Smooth muscle cell (in vitro differentiated cells): ENCODE results near the gene ETS2. TPM values are rescaled to one million over a fixed set of nuclear protein-coding genes. Genes with fewer than 3 reads are reported as not detected.

Experiments used
- DNase-seq: peaks from one replicate; lab custom pipeline; 2025; ENCODE audit not compliant: unreplicated experiment; lab: John Stamatoyannopoulos, UW
- H2AFZ ChIP-seq: fragments of 200-600 bp; sonication (generic); 2 replicates; pipeline ENCODE4 v1.6.0; 2016; ENCODE audit warnings: antibody characterized with exemption, low read depth, mild to moderate bottlenecking
- H3F3A ChIP-seq: fragments of 200-600 bp; sonication (generic); 2 replicates; pipeline ENCODE4 v1.6.0; 2017; ENCODE audit warnings: antibody characterized with exemption, low read depth
- H3K27ac ChIP-seq: fragments of 200-600 bp; sonication (generic); 2 replicates; pipeline ENCODE4 v1.5.1; 2016; ENCODE audit warnings: low read depth, mild to moderate bottlenecking
- H3K27me3 ChIP-seq: fragments of 200-600 bp; sonication (generic); 2 replicates; pipeline ENCODE4 v1.6.1; 2016; ENCODE audit warnings: low read depth, mild to moderate bottlenecking
- H3K36me3 ChIP-seq: fragments of 200-600 bp; sonication (generic); 2 replicates; pipeline ENCODE4 v1.5.1; 2016; ENCODE audit warnings: low read depth
- H3K4me1 ChIP-seq: fragments of 200-600 bp; sonication (generic); 2 replicates; pipeline ENCODE4 v1.5.1; 2016; ENCODE audit warnings: low read depth
- H3K4me2 ChIP-seq: fragments of 200-600 bp; sonication (generic); 2 replicates; pipeline ENCODE4 v1.6.0; 2016; ENCODE audit warnings: mild to moderate bottlenecking
- H3K4me3 ChIP-seq: fragments of 200-600 bp; sonication (generic); 2 replicates; pipeline ENCODE4 v1.5.1; 2016; ENCODE audit warnings: mild to moderate bottlenecking
- H3K79me2 ChIP-seq: fragments of 200-600 bp; sonication (generic); 2 replicates; pipeline ENCODE4 v1.6.0; 2016; ENCODE audit warnings: low read depth, mild to moderate bottlenecking
- H3K9ac ChIP-seq: fragments of 200-600 bp; sonication (generic); 2 replicates; pipeline ENCODE4 v1.6.0; 2016; ENCODE audit warnings: low read depth
- H3K9me3 ChIP-seq: fragments of 200-600 bp; sonication (generic); replicated peaks from 2 replicates; pipeline ENCODE4 v1.5.1; 2016; ENCODE audit warnings: low read depth
- H4K20me1 ChIP-seq: fragments of 200-600 bp; sonication (generic); 2 replicates; pipeline ENCODE4 v1.6.0; 2016; ENCODE audit warnings: low read depth
- WGBS: methylation state at CpG from one replicate; pipeline ENCODE4 v1.1.7; 2016; ENCODE audit warnings: low lambda C conversion rate; 5-methylcytosine and 5-hydroxymethylcytosine counted together
- polyA plus RNA-seq: library from polyadenylated mRNA; unstranded; fragments of >200 nt; fragmentation: Nextera tagmentation; extraction: Ambion mirVana; gene quantifications from 2 replicates; pipeline ENCODE4 v1.2.1, GENCODE V29; 2016
- total RNA-seq: library from RNA; depleted of rRNA; stranded (reverse); fragments of >200 nt; gene quantifications from 2 replicates; pipeline ENCODE4 v1.2.3, GENCODE V29; 2014
- TF ChIP-seq, protein P1 (sequence below): fragments of 200-600 bp; sonication (generic); IDR thresholded peaks from 2 replicates; pipeline ENCODE4 v1.5.1; 2017; ENCODE audit warnings: borderline replicate concordance, mild to moderate bottlenecking, antibody characterized with exemption; ENCODE audit not compliant: insufficient read depth, poor library complexity, severe bottlenecking

The ETS2 gene
- total and polyA plus RNA-seq, 2 experiments from 2014 or later: 65.9 to 77.7 TPM

DNA sequence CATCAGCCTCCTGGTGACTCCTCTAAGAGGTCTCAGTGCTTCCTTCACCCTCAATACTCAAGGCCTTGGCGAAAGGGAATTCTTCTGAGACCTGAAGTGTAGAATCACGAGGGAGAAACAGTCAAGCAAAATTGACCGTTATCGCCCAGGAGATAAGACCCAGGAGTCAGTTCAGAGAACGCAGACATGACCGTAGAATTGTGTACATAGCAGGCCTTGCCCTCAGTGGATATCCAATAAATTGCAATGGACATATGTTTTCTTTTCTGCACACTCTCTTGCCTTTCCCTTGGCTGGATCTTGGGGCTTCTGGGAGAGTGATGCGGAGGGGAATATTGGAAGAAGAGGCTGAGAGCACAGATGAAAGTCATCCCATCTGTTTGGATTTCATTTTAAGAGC, 15.7 kb upstream of the ETS2 start:
- H4K20me1 ChIP-seq: no peaks in the 10 kb centered on the region
- H3K36me3 ChIP-seq: no peaks in the 10 kb centered on the region
- H3K4me1 ChIP-seq: no peaks in the 10 kb centered on the region
- H3F3A ChIP-seq: peaks cover 5% of the 10 kb centered on the region
- TF ChIP-seq, protein P1, sequence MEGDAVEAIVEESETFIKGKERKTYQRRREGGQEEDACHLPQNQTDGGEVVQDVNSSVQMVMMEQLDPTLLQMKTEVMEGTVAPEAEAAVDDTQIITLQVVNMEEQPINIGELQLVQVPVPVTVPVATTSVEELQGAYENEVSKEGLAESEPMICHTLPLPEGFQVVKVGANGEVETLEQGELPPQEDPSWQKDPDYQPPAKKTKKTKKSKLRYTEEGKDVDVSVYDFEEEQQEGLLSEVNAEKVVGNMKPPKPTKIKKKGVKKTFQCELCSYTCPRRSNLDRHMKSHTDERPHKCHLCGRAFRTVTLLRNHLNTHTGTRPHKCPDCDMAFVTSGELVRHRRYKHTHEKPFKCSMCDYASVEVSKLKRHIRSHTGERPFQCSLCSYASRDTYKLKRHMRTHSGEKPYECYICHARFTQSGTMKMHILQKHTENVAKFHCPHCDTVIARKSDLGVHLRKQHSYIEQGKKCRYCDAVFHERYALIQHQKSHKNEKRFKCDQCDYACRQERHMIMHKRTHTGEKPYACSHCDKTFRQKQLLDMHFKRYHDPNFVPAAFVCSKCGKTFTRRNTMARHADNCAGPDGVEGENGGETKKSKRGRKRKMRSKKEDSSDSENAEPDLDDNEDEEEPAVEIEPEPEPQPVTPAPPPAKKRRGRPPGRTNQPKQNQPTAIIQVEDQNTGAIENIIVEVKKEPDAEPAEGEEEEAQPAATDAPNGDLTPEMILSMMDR: no peak
- no peaks in the 10 kb centered on the region for H3K9me3 ChIP-seq
- no peak overlapping the region for H3K9ac ChIP-seq
- no peaks in the 10 kb centered on the region for H3K79me2 ChIP-seq
- no peak overlapping the region for H3K27ac ChIP-seq
- 77% methylated on average over 7 of the region's 7 CpGs for WGBS
- H3K4me2 ChIP-seq: no peak overlapping the region
- no peak overlapping the region for H2AFZ ChIP-seq
- H3K4me3 ChIP-seq: no peak overlapping the region
- no peaks in the 10 kb centered on the region for H3K27me3 ChIP-seq
- DNase-seq: no peak

DNA sequence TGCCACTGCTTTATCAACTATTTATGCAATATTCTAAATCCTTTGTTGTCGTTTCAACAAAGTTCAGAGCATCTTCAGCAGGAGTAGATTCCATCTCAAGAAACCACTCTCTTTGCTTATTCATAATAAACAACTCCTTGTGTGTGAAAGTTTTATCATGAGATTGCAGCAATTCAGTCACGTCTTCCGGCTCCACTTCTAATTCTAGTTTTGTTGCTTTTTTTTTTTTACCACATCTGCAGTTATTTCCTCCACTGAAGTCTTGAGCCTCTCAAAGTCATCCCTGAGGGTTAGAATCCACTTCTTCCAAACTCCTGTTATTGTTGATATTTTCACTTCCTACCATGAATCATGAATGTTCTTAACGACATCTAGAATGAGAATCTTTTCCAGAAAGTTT, 14.8 kb upstream of the ETS2 start:
- H3K36me3 ChIP-seq: no peaks in the 10 kb centered on the region
- H3K4me2 ChIP-seq: no peak overlapping the region
- TF ChIP-seq, protein P1: no peak
- H3K4me1 ChIP-seq: no peaks in the 10 kb centered on the region
- no peaks in the 10 kb centered on the region for H3K79me2 ChIP-seq
- no peaks in the 10 kb centered on the region for H4K20me1 ChIP-seq
- no peaks in the 10 kb centered on the region for H3K27me3 ChIP-seq
- WGBS: 54% methylated on average over 4 of the region's 4 CpGs
- H3K4me3 ChIP-seq: no peak overlapping the region
- no peak for DNase-seq
- H3K9me3 ChIP-seq: no peaks in the 10 kb centered on the region
- H3F3A ChIP-seq: peaks cover 5% of the 10 kb centered on the region
- H2AFZ ChIP-seq: no peak overlapping the region
- H3K9ac ChIP-seq: no peak overlapping the region
- H3K27ac ChIP-seq: no peak overlapping the region

DNA sequence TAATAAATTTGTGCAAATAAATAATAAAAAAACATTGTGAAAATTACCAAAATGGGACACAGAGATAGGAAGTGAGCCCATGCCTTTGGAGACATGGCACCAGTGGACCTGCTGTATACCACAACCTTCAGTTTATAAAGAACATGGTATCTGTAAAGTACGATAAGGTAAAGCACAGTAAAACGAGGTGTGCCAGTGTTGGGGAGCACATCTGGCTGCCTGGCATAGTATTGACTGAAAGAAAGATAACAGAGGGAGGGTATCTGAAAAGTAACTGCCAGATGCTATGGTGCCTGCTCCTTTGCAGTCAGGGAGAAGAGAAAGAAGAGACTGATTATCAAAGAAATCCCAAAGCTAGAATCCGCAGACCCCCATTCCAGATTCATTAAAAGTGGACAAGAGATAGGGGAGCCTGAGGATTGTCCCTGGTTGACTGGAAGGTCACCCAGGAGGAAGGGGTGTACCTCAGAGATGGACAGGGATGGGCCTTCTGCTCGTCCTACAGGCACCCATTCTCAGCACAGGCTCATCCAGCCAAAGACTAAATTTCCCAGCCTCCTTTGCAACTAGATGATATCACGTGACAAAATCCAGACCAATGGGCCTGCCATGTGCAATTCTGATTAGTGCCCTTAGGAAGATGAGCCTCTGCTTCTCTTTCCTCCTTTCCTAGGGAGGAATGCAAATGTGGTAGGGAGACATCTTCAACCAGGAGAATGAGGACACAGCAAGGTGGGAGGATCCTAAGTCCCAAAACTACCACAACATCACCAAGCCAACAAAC, 12.9 kb upstream of the ETS2 start:
- H2AFZ ChIP-seq: no peak overlapping the region
- peaks cover 16% of the 10 kb centered on the region for H3F3A ChIP-seq
- H3K9me3 ChIP-seq: no peaks in the 10 kb centered on the region
- H3K4me2 ChIP-seq: no peak overlapping the region
- H3K4me3 ChIP-seq: no peak overlapping the region
- H3K4me1 ChIP-seq: peaks cover 14% of the 10 kb centered on the region
- H3K36me3 ChIP-seq: no peaks in the 10 kb centered on the region
- H3K9ac ChIP-seq: no peak overlapping the region
- TF ChIP-seq, protein P1: no peak
- H3K27ac ChIP-seq: no peak overlapping the region
- H3K27me3 ChIP-seq: no peaks in the 10 kb centered on the region
- H4K20me1 ChIP-seq: no peaks in the 10 kb centered on the region
- WGBS: 94% methylated on average over 5 of the region's 5 CpGs
- no peak for DNase-seq
- no peaks in the 10 kb centered on the region for H3K79me2 ChIP-seq
